Measurements from ENCODE around the gene PTGDS.

- TF ChIP-seq CTCF (IDR thresholded peaks at IDR 0.05) = peak; percentile 19; the same call in 1 of the 2 replicates
- no peak for TF ChIP-seq NR2C2 (CRISPR knock-in tag; IDR thresholded peaks at IDR 0.05)
- no peak for TF ChIP-seq ATF1 (CRISPR knock-in tag; IDR thresholded peaks at IDR 0.05)
- TF ChIP-seq, protein P1, sequence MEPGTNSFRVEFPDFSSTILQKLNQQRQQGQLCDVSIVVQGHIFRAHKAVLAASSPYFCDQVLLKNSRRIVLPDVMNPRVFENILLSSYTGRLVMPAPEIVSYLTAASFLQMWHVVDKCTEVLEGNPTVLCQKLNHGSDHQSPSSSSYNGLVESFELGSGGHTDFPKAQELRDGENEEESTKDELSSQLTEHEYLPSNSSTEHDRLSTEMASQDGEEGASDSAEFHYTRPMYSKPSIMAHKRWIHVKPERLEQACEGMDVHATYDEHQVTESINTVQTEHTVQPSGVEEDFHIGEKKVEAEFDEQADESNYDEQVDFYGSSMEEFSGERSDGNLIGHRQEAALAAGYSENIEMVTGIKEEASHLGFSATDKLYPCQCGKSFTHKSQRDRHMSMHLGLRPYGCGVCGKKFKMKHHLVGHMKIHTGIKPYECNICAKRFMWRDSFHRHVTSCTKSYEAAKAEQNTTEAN (CRISPR knock-in tag; IDR thresholded peaks at IDR 0.05) = no peak
- TF ChIP-seq CREB1 (CRISPR knock-in tag; IDR thresholded peaks at IDR 0.05) = no peak
- TF ChIP-seq MAX (CRISPR knock-in tag; IDR thresholded peaks at IDR 0.05) = no peak
- TF ChIP-seq ZNF121 (CRISPR knock-in tag; IDR thresholded peaks at IDR 0.05) = no peak
- TF ChIP-seq ATF2 (CRISPR knock-in tag; IDR thresholded peaks at IDR 0.05; ENCODE audit: borderline replicate concordance, low read depth) = no peak
- TF ChIP-seq GABPB1 (CRISPR knock-in tag; IDR thresholded peaks at IDR 0.05) = no peak
- TF ChIP-seq, protein P2, sequence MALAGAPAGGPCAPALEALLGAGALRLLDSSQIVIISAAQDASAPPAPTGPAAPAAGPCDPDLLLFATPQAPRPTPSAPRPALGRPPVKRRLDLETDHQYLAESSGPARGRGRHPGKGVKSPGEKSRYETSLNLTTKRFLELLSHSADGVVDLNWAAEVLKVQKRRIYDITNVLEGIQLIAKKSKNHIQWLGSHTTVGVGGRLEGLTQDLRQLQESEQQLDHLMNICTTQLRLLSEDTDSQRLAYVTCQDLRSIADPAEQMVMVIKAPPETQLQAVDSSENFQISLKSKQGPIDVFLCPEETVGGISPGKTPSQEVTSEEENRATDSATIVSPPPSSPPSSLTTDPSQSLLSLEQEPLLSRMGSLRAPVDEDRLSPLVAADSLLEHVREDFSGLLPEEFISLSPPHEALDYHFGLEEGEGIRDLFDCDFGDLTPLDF (CRISPR knock-in tag; IDR thresholded peaks at IDR 0.05) = no peak
Measured at GRCh38 chr9:136947955-136948510, 29.3 kb upstream of the PTGDS start.
